Upper lobe of left lung (tissue), 6 donors: ENCODE results near the gene PLXNB2. TPM values are rescaled to one million over a fixed set of nuclear protein-coding genes. Genes with fewer than 3 reads are reported as not detected.
A peak's percentile ranks its signal among the peaks of the same experiment; 100 is the strongest.

Experiments used
- ATAC-seq, 2 donors: fragments of 200-7000 bp; cut with Tn5 transposase; one replicate each; pipeline ENCODE4 v1.9.1; 2022; ENCODE audit warnings: mild to moderate bottlenecking in 2 of 2, moderate library complexity in 2 of 2; ENCODE audit not compliant: low FRiP score in 2 of 2
- DNase-seq, 2 donors: peaks; one replicate each; pipeline ENCODE4 v3.0.0-alpha.2; 2019 to 2020
- H3K27ac ChIP-seq, 4 donors: fragments of 200-600 bp; sonication (generic); one replicate each; pipeline ENCODE4 v1.5.1; 2016 to 2019
- H3K27me3 ChIP-seq, 4 donors: fragments of 200-600 bp; sonication (generic); one replicate each; pipeline ENCODE4 v1.5.1; 2017 to 2019
- H3K36me3 ChIP-seq, 4 donors: fragments of 200-600 bp; sonication (generic); one replicate each; pipeline ENCODE4 v1.5.1; 2016 to 2019
- H3K4me1 ChIP-seq, 4 donors: fragments of 200-600 bp; sonication (generic); one replicate each; pipeline ENCODE4 v1.5.1; 2018 to 2019
- H3K4me3 ChIP-seq, 4 donors: fragments of 200-600 bp; sonication (generic); one replicate each; pipeline ENCODE4 v1.5.1; 2017 to 2019; ENCODE audit warnings: mild to moderate bottlenecking in 2 of 4, moderate library complexity in 1 of 4
- H3K9me3 ChIP-seq, 4 donors: fragments of 200-600 bp; sonication (generic); one replicate each; pipeline ENCODE4 v1.5.1; 2018 to 2019
- EP300 ChIP-seq, 4 donors: sonication (generic); formaldehyde crosslinking; IDR thresholded peaks; one replicate each; pipeline ENCODE4 v1.5.1; 2017; ENCODE audit warnings: antibody characterized with exemption in 4 of 4, control low read depth in 2 of 4
- POLR2A ChIP-seq, 4 donors: fragments of 450-650 bp; IDR thresholded peaks; one replicate each; pipeline ENCODE4 v1.5.1; 2016 to 2017; ENCODE audit warnings: antibody characterized with exemption in 4 of 4, mild to moderate bottlenecking in 2 of 4
- POLR2AphosphoS5 ChIP-seq, 2 donors: sonication (generic); formaldehyde crosslinking; IDR thresholded peaks; one replicate each; pipeline ENCODE4 v1.5.1; 2017; ENCODE audit warnings: antibody characterized with exemption in 2 of 2
- WGBS, 2 donors: methylation state at CpG; one replicate each; pipeline ENCODE4 v1.1.5; 2017 to 2018; 5-methylcytosine and 5-hydroxymethylcytosine counted together
- total RNA-seq, 6 donors: library from RNA; depleted of rRNA in 4 of 6; stranded (reverse); fragments of >200 nt in 4 of 6; gene quantifications; one replicate each; pipeline versions ENCODE4 v1.1.0 to v1.2.1, GENCODE V29; 2016 to 2021
- TF ChIP-seq, protein P1 (sequence below), 6 experiments: fragments of 450-650 bp in 4 of 6; fragments of 200-600 bp in 2 of 6; sonication (generic) in 2 of 6; IDR thresholded peaks; one replicate each; pipeline ENCODE4 v1.5.1; 2016 to 2019; ENCODE audit warnings: antibody characterized with exemption in 6 of 6
- donor health status: DM: no; HTN: no; CAD: no; lungs with moderate emphysema.
- donor health status: DM: no; HTN: yes; CAD: no; lungs with severe emphysema.

PLXNB2 gene
- total RNA-seq, 6 donors from 2014 or later = 218 to 407 (median 313) TPM

DNA sequence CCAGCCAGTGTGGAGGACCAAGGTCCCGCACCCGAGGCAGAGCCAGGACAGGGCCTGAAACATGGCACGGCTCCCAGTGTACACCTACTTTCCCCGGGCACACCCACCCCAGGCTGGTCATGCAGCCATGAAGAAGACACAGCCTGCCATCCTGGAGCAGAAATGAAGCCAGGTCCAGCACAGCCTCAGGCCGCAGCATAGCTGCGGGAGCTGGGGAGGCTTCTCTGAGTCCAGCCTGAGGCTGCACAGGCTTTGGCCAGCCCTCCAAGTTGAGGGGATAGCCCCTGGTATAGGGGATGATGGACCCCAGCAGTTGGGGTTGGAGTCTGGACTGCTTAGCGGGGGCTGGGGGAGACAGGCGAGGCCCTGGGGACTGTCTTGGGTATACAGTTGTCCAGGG lies 53.5 kb downstream of the PLXNB2 start:
- H3K9me3 ChIP-seq = no peaks in the 10 kb centered on the region
- no peak overlapping the region for H3K4me3 ChIP-seq
- no peaks in the 10 kb centered on the region for H3K27me3 ChIP-seq
- TF ChIP-seq, protein P1, sequence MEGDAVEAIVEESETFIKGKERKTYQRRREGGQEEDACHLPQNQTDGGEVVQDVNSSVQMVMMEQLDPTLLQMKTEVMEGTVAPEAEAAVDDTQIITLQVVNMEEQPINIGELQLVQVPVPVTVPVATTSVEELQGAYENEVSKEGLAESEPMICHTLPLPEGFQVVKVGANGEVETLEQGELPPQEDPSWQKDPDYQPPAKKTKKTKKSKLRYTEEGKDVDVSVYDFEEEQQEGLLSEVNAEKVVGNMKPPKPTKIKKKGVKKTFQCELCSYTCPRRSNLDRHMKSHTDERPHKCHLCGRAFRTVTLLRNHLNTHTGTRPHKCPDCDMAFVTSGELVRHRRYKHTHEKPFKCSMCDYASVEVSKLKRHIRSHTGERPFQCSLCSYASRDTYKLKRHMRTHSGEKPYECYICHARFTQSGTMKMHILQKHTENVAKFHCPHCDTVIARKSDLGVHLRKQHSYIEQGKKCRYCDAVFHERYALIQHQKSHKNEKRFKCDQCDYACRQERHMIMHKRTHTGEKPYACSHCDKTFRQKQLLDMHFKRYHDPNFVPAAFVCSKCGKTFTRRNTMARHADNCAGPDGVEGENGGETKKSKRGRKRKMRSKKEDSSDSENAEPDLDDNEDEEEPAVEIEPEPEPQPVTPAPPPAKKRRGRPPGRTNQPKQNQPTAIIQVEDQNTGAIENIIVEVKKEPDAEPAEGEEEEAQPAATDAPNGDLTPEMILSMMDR (IDR thresholded peaks at IDR 0.05) = no peak
- TF ChIP-seq EP300 (IDR thresholded peaks at IDR 0.05) (no peak), POLR2AphosphoS5 (IDR thresholded peaks at IDR 0.05) (no peak), POLR2A (IDR thresholded peaks at IDR 0.05) (no peak)
- 77 to 79% methylated on average over 5 to 8 of the region's 8 CpGs for WGBS, 2 donors
- peak in 1 of 2 donors; percentile 54 for DNase-seq
- no peak overlapping the region for H3K27ac ChIP-seq
- H3K4me1 ChIP-seq = peaks cover 22 to 34% (median 23%) of the 10 kb centered on the region in 4 donors
- H3K36me3 ChIP-seq = peaks cover 0 to 8% (median 0%) of the 10 kb centered on the region in 4 donors
- ATAC-seq = no peak

DNA sequence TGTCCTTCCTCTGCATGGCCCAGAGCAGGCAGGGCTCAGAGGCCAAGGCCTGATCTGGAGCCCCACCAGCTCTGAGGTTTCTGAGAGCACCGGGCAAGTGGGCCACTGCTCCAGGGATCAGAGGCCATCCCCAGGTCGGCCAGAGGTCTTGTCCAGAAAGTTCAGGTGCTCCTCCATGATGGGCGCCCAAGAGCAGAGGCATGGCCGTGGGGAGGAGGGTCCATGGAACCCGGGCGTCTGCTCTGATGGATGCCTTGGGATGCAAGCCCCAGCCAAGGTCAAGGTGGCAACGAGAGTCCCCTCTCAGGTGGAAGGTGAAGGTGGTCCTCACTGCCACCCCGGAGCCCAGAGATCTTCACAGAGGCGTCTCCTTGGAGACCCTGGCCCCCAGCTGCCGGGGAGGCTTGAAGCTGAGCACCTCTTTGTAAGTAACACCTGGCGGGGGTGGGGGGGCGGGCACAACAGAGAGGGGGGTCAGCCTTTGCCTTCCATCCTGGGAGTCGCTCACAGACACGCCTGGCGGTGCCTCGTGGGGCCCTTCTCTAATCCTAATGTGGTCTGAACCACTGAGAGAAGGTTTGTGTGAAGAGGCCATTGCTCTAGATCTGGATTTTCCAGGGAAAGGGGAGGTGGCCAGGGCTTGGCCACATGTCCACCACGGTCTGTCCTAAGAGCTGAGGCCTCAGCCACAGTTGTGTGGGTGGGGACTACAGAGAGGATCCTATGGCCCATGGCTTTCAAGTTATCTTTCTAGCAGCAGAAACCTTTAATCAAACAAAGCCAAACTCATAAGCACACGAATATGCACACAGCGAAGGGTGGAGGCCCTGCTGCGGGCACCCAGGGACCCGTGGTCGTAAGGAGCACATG lies 54.2 kb downstream of the PLXNB2 start:
- Histone ChIP-seq H3K27ac (no peak overlapping the region), H3K9me3 (no peaks in the 10 kb centered on the region), H3K36me3 (peaks cover 0 to 8% (median 2%) of the 10 kb centered on the region in 4 donors), H3K4me3 (no peak overlapping the region), H3K4me1 (peaks cover 22 to 41% (median 24%) of the 10 kb centered on the region in 4 donors), H3K27me3 (no peaks in the 10 kb centered on the region)
- WGBS, 2 donors = 84 to 88% methylated on average over 7 to 22 of the region's 22 CpGs
- ATAC-seq (no peak), DNase-seq (peak in 1 of 2 donors; percentile 62)
- no peak for TF ChIP-seq POLR2AphosphoS5 (IDR thresholded peaks at IDR 0.05)
- TF ChIP-seq EP300 (IDR thresholded peaks at IDR 0.05) = no peak
- TF ChIP-seq, protein P1 (IDR thresholded peaks at IDR 0.05) = no peak
- no peak for TF ChIP-seq POLR2A (IDR thresholded peaks at IDR 0.05)

DNA sequence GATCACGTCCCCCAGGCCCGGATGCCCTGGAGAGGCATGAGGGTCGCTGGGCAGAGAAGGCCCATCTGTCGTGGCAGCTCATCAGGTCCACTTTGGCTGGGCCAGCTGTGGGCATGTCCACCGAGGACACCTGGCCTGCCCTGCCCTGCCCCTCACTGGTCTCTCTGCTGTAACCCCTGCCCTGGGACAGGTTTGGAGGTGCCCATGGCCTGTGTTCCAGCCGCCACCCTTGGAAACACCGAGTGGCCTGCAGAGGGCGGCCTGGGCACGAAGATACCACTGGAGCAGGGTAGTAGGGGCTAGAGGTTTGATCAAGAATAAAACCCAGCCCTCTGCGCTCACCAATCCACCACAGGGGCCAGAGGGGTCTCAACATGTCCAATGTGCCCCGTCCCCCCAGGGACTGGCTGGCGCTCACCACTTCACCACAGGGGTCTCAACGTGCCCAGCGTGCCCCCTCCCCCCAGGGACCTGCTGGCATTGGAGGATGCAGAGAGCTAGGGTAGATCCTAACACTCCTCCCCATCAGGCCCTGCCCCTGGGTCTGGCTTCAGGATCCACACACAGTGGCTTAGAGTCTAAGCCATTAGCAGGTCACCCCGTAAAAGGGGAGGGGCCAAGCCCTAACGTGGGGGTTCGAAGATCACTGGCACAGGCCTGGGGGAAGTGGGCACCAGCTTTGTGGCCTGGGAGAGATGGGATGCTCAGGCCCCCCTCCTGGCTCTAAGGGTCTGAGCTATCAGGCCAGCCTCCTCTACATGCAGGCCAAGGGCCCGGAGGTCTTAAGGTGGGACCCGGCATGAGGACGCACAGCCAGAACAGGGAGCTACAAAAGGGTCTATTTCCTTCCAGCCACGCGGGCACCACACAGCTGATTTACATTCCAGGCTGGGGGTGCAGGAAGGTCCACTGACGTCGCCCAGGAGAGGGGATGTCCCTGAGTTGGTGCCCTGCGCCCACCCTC lies 55.1 kb downstream of the PLXNB2 start:
- H3K4me3 ChIP-seq = peak overlapping the region in 3 of 4 donors; percentile 60 to 89 (median 82)
- no peaks in the 10 kb centered on the region for H3K27me3 ChIP-seq
- peak; percentile 76 to 81 for ATAC-seq
- peak; percentile 85 to 88 for DNase-seq
- TF ChIP-seq POLR2A (IDR thresholded peaks at IDR 0.05) = no peak
- TF ChIP-seq EP300 (IDR thresholded peaks at IDR 0.05) = no peak
- TF ChIP-seq, protein P1 (IDR thresholded peaks at IDR 0.05) = peak; percentile 74 to 82 (median 78)
- no peak for TF ChIP-seq POLR2AphosphoS5 (IDR thresholded peaks at IDR 0.05)
- H3K4me1 ChIP-seq = peaks cover 22 to 50% (median 27%) of the 10 kb centered on the region in 4 donors
- peak overlapping the region; percentile 58 to 86 (median 82) for H3K27ac ChIP-seq
- WGBS, 2 donors = 48 to 67% methylated on average over 12 to 25 of the region's 25 CpGs
- H3K36me3 ChIP-seq = peaks cover 0 to 14% (median 11%) of the 10 kb centered on the region in 4 donors
- no peaks in the 10 kb centered on the region for H3K9me3 ChIP-seq

- Histone ChIP-seq H3K36me3 (peaks cover 0 to 21% (median 13%) of the 10 kb centered on the region in 4 donors), H3K27me3 (no peaks in the 10 kb centered on the region), H3K27ac (peak overlapping the region; percentile 58 to 86 (median 82)), H3K9me3 (no peaks in the 10 kb centered on the region), H3K4me1 (peaks cover 22 to 51% (median 28%) of the 10 kb centered on the region in 4 donors), H3K4me3 (peak overlapping the region; percentile 60 to 89 (median 75))
- DNase-seq (no peak), ATAC-seq (peak in 1 of 2 donors; percentile 0)
- TF ChIP-seq EP300 (IDR thresholded peaks at IDR 0.05) (no peak), POLR2A (IDR thresholded peaks at IDR 0.05) (no peak)
- 2 to 5% methylated on average over 7 to 36 of the region's 36 CpGs for WGBS, 2 donors
Measured at GRCh38 chr22:50251477-50252081, 55.9 kb downstream of the PLXNB2 start.
